HG02981 (cell line): Measurements from ENCODE around the gene ZDHHC14.
"Not testable (repeated sequence)": the region's sequence is repeated elsewhere in the genome, so short reads cannot be mapped to it uniquely, and the experiment has no call there.

ENCODE experiments used
- ATAC-seq: cut with Tn5 transposase; IDR thresholded peaks from one replicate; pipeline ENCODE4 v1.9.1; 2021; ENCODE audit warnings: mild to moderate bottlenecking, moderate library complexity; ENCODE audit not compliant: unreplicated experiment

ZDHHC14 gene

GRCh38 chr6:157590654-157591053, 209.7 kb downstream of the ZDHHC14 start:
- ATAC-seq: not testable (repeated sequence)

GRCh38 chr6:157592541-157592940, 211.6 kb downstream of the ZDHHC14 start:
- no peak for ATAC-seq

GRCh38 chr6:157592980-157593379, 212.0 kb downstream of the ZDHHC14 start:
- ATAC-seq: no peak

GRCh38 chr6:157593596-157593995, 212.6 kb downstream of the ZDHHC14 start:
- ATAC-seq: no peak

GRCh38 chr6:157594292-157594691, 213.3 kb downstream of the ZDHHC14 start:
- no peak for ATAC-seq

- no peak for ATAC-seq
Observed at GRCh38 chr6:157595768-157596167, 214.8 kb downstream of the ZDHHC14 start.

GRCh38 chr6:157596461-157596860, 215.5 kb downstream of the ZDHHC14 start:
- no peak for ATAC-seq

GRCh38 chr6:157596886-157597285, 215.9 kb downstream of the ZDHHC14 start:
- no peak for ATAC-seq

- ATAC-seq: no peak
Observed at GRCh38 chr6:157597461-157598312, 216.7 kb downstream of the ZDHHC14 start.

GRCh38 chr6:157599191-157599590, 218.2 kb downstream of the ZDHHC14 start:
- ATAC-seq: no peak

GRCh38 chr6:157600807-157601206, 219.8 kb downstream of the ZDHHC14 start:
- no peak for ATAC-seq

GRCh38 chr6:157602521-157603295, 221.7 kb downstream of the ZDHHC14 start:
- no peak for ATAC-seq

- no peak for ATAC-seq
Observed at GRCh38 chr6:157603314-157603940, 222.4 kb downstream of the ZDHHC14 start.

- ATAC-seq: no peak
Observed at GRCh38 chr6:157603971-157604370, 223.0 kb downstream of the ZDHHC14 start.

GRCh38 chr6:157604816-157605215, 223.8 kb downstream of the ZDHHC14 start:
- no peak for ATAC-seq

- ATAC-seq: no peak
Observed at GRCh38 chr6:157605484-157605883, 224.5 kb downstream of the ZDHHC14 start.

GRCh38 chr6:157606516-157606915, 225.5 kb downstream of the ZDHHC14 start:
- no peak for ATAC-seq

- ATAC-seq: peak; percentile 69
Observed at GRCh38 chr6:157607317-157608109, 226.5 kb downstream of the ZDHHC14 start.

- ATAC-seq: no peak
Observed at GRCh38 chr6:157608221-157609075, 227.5 kb downstream of the ZDHHC14 start.

GRCh38 chr6:157609117-157609516, 228.1 kb downstream of the ZDHHC14 start:
- no peak for ATAC-seq
